ENCODE data around the gene NEUROG1. TPM values are rescaled to one million over a fixed set of nuclear protein-coding genes. Genes with fewer than 3 reads are reported as not detected.
"Not testable (repeated sequence)": the region's sequence is repeated elsewhere in the genome, so short reads cannot be mapped to it uniquely, and the experiment has no call there.

Gene NEUROG1
- total RNA-seq, 2 experiments from 2014 or later, result not detected

- H3K27ac Mint-ChIP-seq, result no peak overlapping the region
- CTCF ChIA-PET, result interaction anchor here (1.0 to 4.2 kb wide), 6 partner anchors 9 to 84 kb away, joined by 3 to 16 read pairs (median 8); no protein-coding TSS in a partner anchor
- no peak overlapping the region for H3K4me3 Mint-ChIP-seq
- peaks cover 89% of the 10 kb centered on the region for H3K27me3 Mint-ChIP-seq
- H3K4me1 Mint-ChIP-seq, result peaks cover 10% of the 10 kb centered on the region
- ATAC-seq, result no peak
- DNase-seq, result no peak
- no peaks in the 10 kb centered on the region for H3K9me3 Mint-ChIP-seq (ENCODE audit: low read depth)
- peaks cover 5% of the 10 kb centered on the region for H3K36me3 Mint-ChIP-seq
Observed at GRCh38 chr5:135541807-135542502, 6.2 kb upstream of the NEUROG1 start.

DNA sequence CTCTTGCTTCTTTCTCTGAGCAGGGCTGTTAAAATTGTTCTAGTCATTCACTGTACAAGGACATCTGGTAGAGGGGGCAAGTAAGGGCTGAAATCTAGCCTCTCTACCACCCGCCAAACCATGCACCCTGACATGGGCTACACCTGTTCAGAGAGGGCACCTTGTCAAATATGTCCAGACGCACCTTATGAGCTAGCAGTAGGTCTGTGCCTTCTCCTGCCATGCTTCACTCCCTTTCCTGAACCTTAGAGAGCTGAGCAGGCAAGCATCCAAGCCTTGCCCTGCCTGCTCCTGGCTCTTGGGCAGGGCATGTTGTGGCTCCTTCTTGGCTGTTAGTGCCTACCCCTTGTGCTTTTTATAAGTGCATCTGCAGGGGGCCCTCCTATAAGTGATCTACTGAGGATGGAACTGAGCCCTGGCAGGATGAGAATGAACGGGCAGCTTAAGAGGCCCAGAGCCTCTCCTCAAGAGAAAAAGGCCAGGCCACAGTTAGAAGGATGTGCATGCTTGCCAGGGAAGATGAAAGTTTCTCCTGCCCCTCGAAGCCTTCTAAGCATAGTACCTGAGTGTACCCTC lies 3.8 kb upstream of the NEUROG1 start:
- CTCF ChIA-PET, result interaction anchor here (1.1 to 4.2 kb wide), 3 partner anchors 11 to 73 kb away, joined by 3 to 16 read pairs (median 10); no protein-coding TSS in a partner anchor
- peaks cover 88% of the 10 kb centered on the region for H3K27me3 Mint-ChIP-seq
- H3K27ac Mint-ChIP-seq, result no peak overlapping the region
- H3K4me1 Mint-ChIP-seq, result peaks cover 15% of the 10 kb centered on the region
- ATAC-seq (no peak), DNase-seq (no peak)
- H3K4me3 Mint-ChIP-seq, result no peak overlapping the region
- no peaks in the 10 kb centered on the region for H3K9me3 Mint-ChIP-seq (ENCODE audit: low read depth)
- H3K36me3 Mint-ChIP-seq, result peaks cover 5% of the 10 kb centered on the region

DNA sequence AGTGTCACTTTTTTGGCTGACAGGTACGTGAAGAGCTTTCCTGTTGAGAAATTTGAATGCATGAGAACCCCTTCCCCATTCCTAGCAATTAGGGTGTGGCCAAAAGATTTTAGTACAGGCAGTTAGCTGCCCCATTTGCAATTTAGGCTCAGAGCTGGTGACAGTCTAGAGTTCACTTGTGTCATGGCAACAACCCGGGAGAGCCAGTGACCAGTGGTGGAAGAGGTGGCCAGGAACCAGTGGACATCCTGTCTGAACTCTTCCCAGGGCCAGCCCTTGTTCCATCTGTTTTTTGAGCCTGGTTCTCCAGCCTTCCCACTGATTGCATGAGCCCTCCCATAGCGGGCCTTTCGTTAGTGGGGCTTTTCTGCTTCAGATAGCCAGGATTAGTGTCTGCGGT lies 2.5 kb upstream of the NEUROG1 start:
- DNase-seq, result no peak
- H3K27ac Mint-ChIP-seq, result no peak overlapping the region
- no peak overlapping the region for H3K4me3 Mint-ChIP-seq
- peaks cover 93% of the 10 kb centered on the region for H3K27me3 Mint-ChIP-seq
- CTCF ChIA-PET, result interaction anchor here (1.8 kb wide), 1 partner anchor 28 kb away, joined by 6 read pairs; no protein-coding TSS in a partner anchor
- no peaks in the 10 kb centered on the region for H3K9me3 Mint-ChIP-seq (ENCODE audit: low read depth)
- H3K36me3 Mint-ChIP-seq, result peaks cover 3% of the 10 kb centered on the region
- H3K4me1 Mint-ChIP-seq, result peaks cover 9% of the 10 kb centered on the region
- ATAC-seq, result no peak

DNA sequence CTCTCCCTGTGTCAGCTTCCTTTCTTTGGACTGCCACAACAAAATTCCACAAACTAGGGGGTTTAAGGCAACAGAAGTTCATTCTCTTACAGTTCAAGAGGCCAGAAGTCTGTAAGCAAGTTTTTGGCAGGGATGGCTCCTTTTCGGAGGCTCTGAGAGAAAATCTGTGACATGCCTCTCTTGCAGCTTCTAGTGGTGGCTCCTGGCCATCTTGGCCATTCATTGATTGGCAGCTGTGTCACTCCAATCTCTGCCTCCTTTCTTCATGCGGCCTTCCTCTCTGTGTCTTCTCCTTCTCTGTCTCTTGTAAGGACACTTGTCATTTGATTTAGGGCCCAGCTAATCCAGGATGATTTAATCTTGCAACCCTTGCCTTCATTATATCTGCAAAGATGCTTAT lies 2.0 kb upstream of the NEUROG1 start:
- no peak for ATAC-seq
- no peaks in the 10 kb centered on the region for H3K36me3 Mint-ChIP-seq

DNA sequence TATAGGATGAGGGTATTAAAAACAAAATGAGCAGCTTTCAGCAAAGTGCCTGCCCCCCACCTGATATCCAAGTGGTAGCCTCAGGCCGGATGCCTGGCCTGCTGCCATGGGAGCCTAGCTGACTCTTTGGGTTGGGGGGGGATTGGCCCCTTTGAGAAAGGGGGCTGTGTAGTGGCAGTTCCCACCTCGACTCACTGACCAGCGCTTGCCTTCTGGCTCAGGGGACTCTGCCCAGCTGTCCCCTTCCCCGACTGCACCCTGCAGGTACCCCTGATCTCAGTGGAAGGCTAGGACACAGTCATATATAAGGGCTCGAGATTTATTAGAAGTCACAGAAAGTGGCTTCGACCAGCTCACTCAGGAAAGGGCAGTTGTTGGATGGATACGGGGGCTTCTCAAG lies 1.5 kb upstream of the NEUROG1 start:
- Mint-ChIP-seq H3K36me3 (no peaks in the 10 kb centered on the region), H3K4me3 (no peak overlapping the region), H3K27ac (no peak overlapping the region), H3K9me3 (ENCODE audit: low read depth) (no peaks in the 10 kb centered on the region), H3K4me1 (peaks cover 5% of the 10 kb centered on the region), H3K27me3 (peaks cover 93% of the 10 kb centered on the region)
- ATAC-seq, result no peak
- no peak for DNase-seq
- CTCF ChIA-PET, result interaction anchor here (1.3 to 1.8 kb wide), 2 partner anchors 14 to 29 kb away, joined by 4 to 6 read pairs; no protein-coding TSS in a partner anchor

More for the DNA sequence above, 2.0 kb upstream of the NEUROG1 start:
- Mint-ChIP-seq H3K27me3 (peaks cover 93% of the 10 kb centered on the region), H3K4me3 (no peak overlapping the region), H3K4me1 (peaks cover 5% of the 10 kb centered on the region), H3K9me3 (ENCODE audit: low read depth) (no peaks in the 10 kb centered on the region), H3K27ac (no peak overlapping the region)
- no peak for DNase-seq
- CTCF ChIA-PET, result interaction anchor here (1.3 to 1.8 kb wide), 2 partner anchors 13 to 29 kb away, joined by 4 to 6 read pairs; no protein-coding TSS in a partner anchor

GRCh38 chr5:135535420-135535819 lies 344 bp downstream of the NEUROG1 start:
- DNase-seq (no peak), ATAC-seq (no peak)
- Mint-ChIP-seq H3K4me1 (peaks cover 5% of the 10 kb centered on the region), H3K4me3 (no peak overlapping the region), H3K36me3 (no peaks in the 10 kb centered on the region), H3K27me3 (peaks cover 91% of the 10 kb centered on the region), H3K9me3 (ENCODE audit: low read depth) (no peaks in the 10 kb centered on the region), H3K27ac (no peak overlapping the region)
- CTCF ChIA-PET, result no interaction called here

DNA sequence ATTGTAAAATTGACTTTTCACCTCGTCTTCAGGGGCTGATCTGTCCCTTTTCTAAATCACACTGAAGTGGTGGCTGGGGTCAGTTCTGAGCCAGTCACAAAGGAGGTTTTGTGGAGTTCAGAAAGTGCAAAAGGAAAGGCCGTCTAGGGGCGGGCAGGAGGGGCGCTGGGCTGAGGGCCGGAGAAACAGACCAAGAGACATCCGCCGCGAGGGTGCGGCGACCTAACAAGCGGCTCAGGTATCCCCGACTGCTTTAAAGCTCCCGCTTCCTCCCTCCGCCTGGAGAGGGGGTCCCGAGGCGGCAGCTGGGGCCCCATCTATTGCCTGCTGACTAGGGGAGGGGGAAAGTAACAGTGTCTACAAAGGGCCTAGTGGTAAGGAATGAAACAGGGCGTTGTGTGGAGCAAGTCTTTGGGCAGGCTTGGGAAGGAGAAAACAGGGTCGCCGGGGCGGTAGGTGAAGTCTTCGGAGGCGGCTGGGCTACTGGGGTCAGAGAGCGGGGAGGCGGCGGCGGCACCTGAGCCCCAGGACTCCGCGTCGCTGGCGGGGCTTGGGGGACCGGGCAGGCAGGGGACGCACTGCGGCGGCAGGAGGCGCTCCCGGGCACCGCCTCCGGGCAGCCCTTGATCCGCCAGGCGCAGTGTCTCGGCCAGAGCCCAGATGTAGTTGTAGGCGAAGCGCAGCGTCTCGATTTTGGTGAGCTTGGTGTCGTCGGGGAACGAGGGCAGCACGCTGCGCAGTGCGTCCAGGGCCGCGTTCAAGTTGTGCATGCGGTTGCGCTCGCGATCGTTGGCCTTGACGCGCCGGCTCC lies 950 bp downstream of the NEUROG1 start:
- ATAC-seq (peak; percentile 12), DNase-seq (no peak)
- peaks cover 91% of the 10 kb centered on the region for H3K27me3 Mint-ChIP-seq
- H3K9me3 Mint-ChIP-seq (ENCODE audit: low read depth), result no peaks in the 10 kb centered on the region
- no peak overlapping the region for H3K4me3 Mint-ChIP-seq
- CTCF ChIA-PET, result no interaction called here
- H3K36me3 Mint-ChIP-seq, result no peaks in the 10 kb centered on the region
- no peak overlapping the region for H3K27ac Mint-ChIP-seq
- peaks cover 5% of the 10 kb centered on the region for H3K4me1 Mint-ChIP-seq

DNA sequence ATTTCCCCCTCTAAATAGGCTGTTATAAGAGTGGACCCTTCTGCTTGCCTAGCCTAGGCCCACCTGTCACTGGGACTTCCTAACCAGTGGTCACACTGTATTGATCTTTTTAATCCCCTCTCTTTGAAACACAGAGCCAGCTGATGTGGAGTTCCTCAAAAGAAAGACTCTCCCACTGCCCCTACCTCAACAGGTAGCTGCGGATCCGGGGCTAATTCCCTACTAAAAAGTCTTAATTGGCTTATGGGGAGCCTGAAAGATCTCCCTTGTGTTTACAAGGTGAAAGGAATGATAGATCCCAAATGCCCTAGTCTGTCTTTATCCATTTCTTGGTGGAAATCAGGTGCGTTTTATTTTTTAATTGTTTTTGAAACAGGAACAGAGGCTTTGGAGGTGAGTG lies 2.0 kb downstream of the NEUROG1 start:
- ATAC-seq, result no peak
- no peaks in the 10 kb centered on the region for H3K9me3 Mint-ChIP-seq (ENCODE audit: low read depth)
- H3K27ac Mint-ChIP-seq, result no peak overlapping the region
- H3K4me3 Mint-ChIP-seq, result no peak overlapping the region
- H3K4me1 Mint-ChIP-seq, result peaks cover 5% of the 10 kb centered on the region
- CTCF ChIA-PET, result interaction anchor here (1.5 to 2.7 kb wide), 4 partner anchors 18 to 67 kb away, joined by 3 to 11 read pairs (median 5); no protein-coding TSS in a partner anchor
- peaks cover 89% of the 10 kb centered on the region for H3K27me3 Mint-ChIP-seq
- DNase-seq, result no peak
- H3K36me3 Mint-ChIP-seq, result no peaks in the 10 kb centered on the region

DNA sequence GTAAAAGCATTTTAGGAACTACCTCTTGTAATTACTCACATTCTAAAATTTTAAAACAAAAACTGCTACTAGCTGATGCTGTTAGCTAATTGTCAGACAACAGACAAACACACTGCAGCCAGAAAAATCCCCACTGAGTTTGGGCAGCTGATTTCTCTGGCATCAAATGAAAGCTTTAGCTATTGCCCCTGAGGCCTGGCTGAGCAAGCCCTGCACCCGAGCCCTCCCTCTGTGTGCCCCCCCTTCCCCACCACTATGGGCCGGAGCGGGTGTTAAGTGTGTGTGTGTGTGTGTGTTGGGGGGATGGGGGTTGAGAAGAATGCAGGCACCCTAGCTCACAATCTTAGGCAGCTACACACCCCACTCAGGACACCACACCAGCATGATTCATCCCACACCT lies 2.4 kb downstream of the NEUROG1 start:
- CTCF ChIA-PET, result interaction anchor here (1.5 to 2.7 kb wide), 4 partner anchors 19 to 67 kb away, joined by 3 to 11 read pairs (median 5); no protein-coding TSS in a partner anchor

GRCh38 chr5:135529576-135529975 lies 6.2 kb downstream of the NEUROG1 start:
- not testable (repeated sequence) for H3K9me3 Mint-ChIP-seq (ENCODE audit: low read depth); ATAC-seq; H3K36me3 Mint-ChIP-seq; DNase-seq; H3K4me3 Mint-ChIP-seq; H3K27ac Mint-ChIP-seq; H3K4me1 Mint-ChIP-seq
- H3K27me3 Mint-ChIP-seq, result peaks cover 66% of the 10 kb centered on the region
- CTCF ChIA-PET, result interaction anchor here (0.7 kb wide), 1 partner anchor 22 kb away, joined by 3 read pairs; no protein-coding TSS in a partner anchor

More for the DNA sequence above, 2.4 kb downstream of the NEUROG1 start:
- Mint-ChIP-seq H3K4me3 (no peak overlapping the region), H3K27ac (no peak overlapping the region), H3K9me3 (ENCODE audit: low read depth) (no peaks in the 10 kb centered on the region), H3K36me3 (no peaks in the 10 kb centered on the region), H3K27me3 (peaks cover 84% of the 10 kb centered on the region), H3K4me1 (peaks cover 5% of the 10 kb centered on the region)
- DNase-seq, result no peak
- no peak for ATAC-seq

DNA sequence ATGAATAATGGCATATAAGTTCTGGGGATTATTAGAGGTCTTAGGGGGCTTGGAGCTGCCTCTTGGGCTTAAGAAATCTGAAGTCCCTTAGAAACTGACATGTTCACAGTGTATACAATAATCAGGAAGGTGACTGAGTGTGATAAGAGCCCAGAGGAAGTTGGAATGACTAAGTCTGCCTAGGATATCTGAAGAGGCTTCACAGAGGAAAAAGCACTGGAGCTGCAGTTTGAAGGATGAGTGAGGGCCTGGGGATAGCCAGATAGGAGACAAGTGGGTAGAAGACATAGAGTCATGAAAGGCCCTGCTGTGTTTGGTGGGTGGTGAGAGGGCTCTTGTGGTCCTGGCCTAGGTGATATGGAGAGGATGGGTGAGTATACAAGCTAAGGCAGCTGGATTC lies 8.8 kb downstream of the NEUROG1 start:
- Mint-ChIP-seq H3K27me3 (peaks cover 55% of the 10 kb centered on the region), H3K27ac (no peak overlapping the region), H3K36me3 (no peaks in the 10 kb centered on the region), H3K4me3 (no peak overlapping the region), H3K4me1 (no peaks in the 10 kb centered on the region), H3K9me3 (ENCODE audit: low read depth) (no peaks in the 10 kb centered on the region)
- DNase-seq, result peak; percentile 22
- ATAC-seq, result no peak
- CTCF ChIA-PET, result interaction anchor here (1.6 kb wide), 1 partner anchor 39 kb away, joined by 3 read pairs; no protein-coding TSS in a partner anchor

DNA sequence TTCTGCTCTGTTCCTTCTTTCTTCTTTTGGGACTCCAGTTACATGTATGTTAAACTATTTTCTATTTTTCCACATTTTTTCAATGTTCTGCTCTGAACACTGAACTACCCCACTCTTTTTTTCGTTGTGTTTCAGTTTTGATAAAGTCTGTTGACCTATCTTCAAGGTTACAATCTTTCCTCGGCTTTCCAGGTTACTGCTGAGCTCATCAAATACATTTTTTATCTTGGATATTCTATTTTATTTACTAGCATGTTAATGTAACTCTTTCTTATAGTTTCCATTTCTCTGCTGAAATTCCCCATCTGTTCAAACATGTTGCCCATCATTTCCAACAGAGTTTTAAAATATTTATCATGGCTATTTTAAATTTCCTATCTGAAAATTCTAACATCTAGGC lies 13.8 kb downstream of the NEUROG1 start:
- H3K4me3 Mint-ChIP-seq, result no peak overlapping the region
- H3K27ac Mint-ChIP-seq, result no peak overlapping the region
- H3K9me3 Mint-ChIP-seq (ENCODE audit: low read depth), result no peaks in the 10 kb centered on the region
- no peaks in the 10 kb centered on the region for H3K36me3 Mint-ChIP-seq
- CTCF ChIA-PET, result no interaction called here
- ATAC-seq (no peak), DNase-seq (no peak)
- H3K27me3 Mint-ChIP-seq, result peaks cover 52% of the 10 kb centered on the region
- no peaks in the 10 kb centered on the region for H3K4me1 Mint-ChIP-seq

DNA sequence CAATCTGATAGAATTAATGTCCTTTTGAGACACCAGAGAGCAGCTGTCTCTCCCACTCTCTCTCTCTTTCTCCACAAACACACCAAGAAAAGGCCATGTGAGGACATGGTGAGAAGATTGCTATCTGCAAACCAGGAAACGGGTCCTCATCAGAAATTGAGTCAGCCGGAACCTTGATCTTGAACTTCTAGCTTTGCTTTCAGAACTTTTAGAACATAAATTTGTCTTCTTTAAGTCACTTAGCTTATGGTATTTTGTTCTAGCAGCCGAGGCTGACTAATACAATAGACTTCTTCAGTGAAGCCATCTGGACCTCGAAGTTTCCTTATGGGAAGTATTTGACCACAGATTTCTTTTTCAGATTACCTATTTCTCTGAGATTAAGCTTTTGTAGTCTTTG lies 18.1 kb downstream of the NEUROG1 start:
- no peaks in the 10 kb centered on the region for H3K9me3 Mint-ChIP-seq (ENCODE audit: low read depth)
- peaks cover 47% of the 10 kb centered on the region for H3K27me3 Mint-ChIP-seq
- H3K4me3 Mint-ChIP-seq, result no peak overlapping the region
- no peak for DNase-seq
- CTCF ChIA-PET, result interaction anchor here (0.6 to 1.0 kb wide), 2 partner anchors 9 to 32 kb away, joined by 3 read pairs; no protein-coding TSS in a partner anchor
- ATAC-seq, result no peak
- H3K27ac Mint-ChIP-seq, result no peak overlapping the region
- H3K4me1 Mint-ChIP-seq, result no peaks in the 10 kb centered on the region
- H3K36me3 Mint-ChIP-seq, result no peaks in the 10 kb centered on the region
